HepG2 (cell line): Measurements from ENCODE around the gene MCC. TPM values are rescaled to one million over a fixed set of nuclear protein-coding genes. Genes with fewer than 3 reads are reported as not detected.

ENCODE experiments used
- ATF5 ChIP-seq: sonication (generic); formaldehyde crosslinking; IDR thresholded peaks from 2 replicates; pipeline ENCODE4 v1.4.0; 2020; ENCODE audit warnings: mild to moderate bottlenecking, low read depth, missing genetic modification reagents
- ATF6 ChIP-seq: sonication (generic); formaldehyde crosslinking; conservative IDR thresholded peaks from 2 replicates; pipeline ENCODE4 v1.4.0; 2020; ENCODE audit warnings: missing genetic modification reagents
- DR1 ChIP-seq: sonication (generic); formaldehyde crosslinking; IDR thresholded peaks from 2 replicates; pipeline ENCODE4 v1.8.0; 2021; ENCODE audit warnings: mild to moderate bottlenecking, missing genetic modification reagents, inconsistent platforms
- E2F1 ChIP-seq: sonication (generic); formaldehyde crosslinking; IDR thresholded peaks from 2 replicates; pipeline ENCODE4 v1.5.0; 2020; ENCODE audit warnings: missing genetic modification reagents
- HNRNPH1 ChIP-seq: fragments of 200-400 bp; formaldehyde crosslinking; optimal IDR thresholded peaks from 2 replicates; pipeline ENCODE3; 2017; ENCODE audit warnings: mild to moderate bottlenecking, low read depth, low read length
- KIAA2018 ChIP-seq: sonication (generic); formaldehyde crosslinking; IDR thresholded peaks from 2 replicates; pipeline ENCODE4 v1.5.0; 2020; ENCODE audit warnings: mild to moderate bottlenecking, missing genetic modification reagents, borderline replicate concordance
- polyA plus RNA-seq, 8 experiments: library from polyadenylated mRNA; depleted of rRNA in 3 of 8; stranded (reverse) in 7 of 8; unstranded in 1 of 8; fragments of >200 nt; fragmentation: Illumina TruSeq in 4 of 8; extraction: Trizol in 4 of 8; gene quantifications; 2 replicates each; pipeline versions ENCODE4 v1.2.1 to v1.2.3, GENCODE V29; 2011 to 2016; ENCODE audit warnings: low read depth in 4 of 8, missing spikeins in 1 of 8, mixed read lengths in 1 of 8; ENCODE audit not compliant: insufficient read depth in 1 of 8
- total RNA-seq, 5 experiments: library from RNA; depleted of rRNA; stranded (reverse); fragments of >200 nt; fragmentation: Illumina TruSeq; extraction: Trizol; gene quantifications; 2 replicates each; pipeline ENCODE4 v1.2.3, GENCODE V29; 2016; ENCODE audit warnings: low read depth in 1 of 5

The MCC gene
- total and polyA plus RNA-seq, 2 of the 13 experiments (the other 11 are each of a cell fraction or from before 2014, with no cell fraction given): 0.55 to 2.4 TPM

DNA sequence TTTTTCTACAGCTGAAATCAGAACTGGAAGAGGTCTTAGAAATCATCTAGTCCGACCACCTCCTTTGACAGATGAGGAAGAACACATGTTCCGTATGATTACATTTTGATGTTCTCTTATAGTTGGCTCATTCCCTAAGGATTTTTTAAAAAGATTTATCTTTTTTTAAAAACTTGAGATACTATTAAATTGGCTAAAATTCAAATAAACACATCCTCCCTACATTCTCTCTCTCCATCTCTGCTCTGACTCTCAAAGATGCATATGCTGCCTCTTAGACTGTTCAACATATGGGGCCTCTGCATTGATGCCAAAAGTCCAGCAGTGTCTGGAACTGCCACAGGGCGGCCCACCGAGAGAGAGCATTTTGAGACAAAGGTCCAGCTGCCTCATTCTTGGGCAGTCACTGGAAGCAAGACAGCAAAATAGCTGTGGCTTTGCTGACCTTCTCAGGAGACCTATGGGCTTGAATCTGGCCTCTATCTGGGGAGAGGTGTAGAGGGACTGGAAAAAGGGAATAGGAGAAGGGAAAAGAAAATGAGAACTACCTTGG lies 40.7 kb downstream of the MCC start (continued):
- TF ChIP-seq KIAA2018 (CRISPR knock-in tag) (no peak), ATF5 (CRISPR knock-in tag) (no peak), DR1 (no peak), E2F1 (CRISPR knock-in tag) (no peak), ATF6 (no peak), HNRNPH1 (no peak)
